RWPE2 (cell line): Measurements from ENCODE around the gene BTG1.

Experiments used
- ATAC-seq: fragments of 200-7000 bp; cut with Tn5 transposase; 3 replicates; pipeline ENCODE4 v1.9.1; 2021; ENCODE audit warnings: low read depth
- DNase-seq: peaks from one replicate; pipeline ENCODE4 v3.0.0-alpha.2; 2020; ENCODE audit warnings: low spot score
- H3K27ac ChIP-seq: fragments of 450-650 bp; 2 replicates; pipeline ENCODE4 v1.5.1; 2017; ENCODE audit warnings: mild to moderate bottlenecking; ENCODE audit not compliant: poor library complexity, severe bottlenecking
- H3K27me3 ChIP-seq: fragments of 250-450 bp; sonication (Bioruptor Pico); 2 replicates; pipeline ENCODE4 v1.5.1; 2021; ENCODE audit warnings: mild to moderate bottlenecking, moderate library complexity; ENCODE audit not compliant: insufficient read depth, poor library complexity, severe bottlenecking
- H3K36me3 ChIP-seq: fragments of 250-450 bp; sonication (Bioruptor Pico); 2 replicates; pipeline ENCODE4 v1.5.1; 2020; ENCODE audit warnings: low read depth, mild to moderate bottlenecking, moderate library complexity
- H3K4me1 ChIP-seq: fragments of 250-450 bp; sonication (Bioruptor Pico); 2 replicates; pipeline ENCODE4 v1.5.1; 2021; ENCODE audit warnings: mild to moderate bottlenecking, moderate library complexity; ENCODE audit not compliant: insufficient read depth, poor library complexity, severe bottlenecking
- H3K4me3 ChIP-seq: fragments of 250-450 bp; sonication (Bioruptor Pico); 2 replicates; pipeline ENCODE4 v1.5.1; 2021; ENCODE audit warnings: mild to moderate bottlenecking, moderate library complexity; ENCODE audit not compliant: severe bottlenecking
- H3K9me3 ChIP-seq: fragments of 250-450 bp; sonication (Bioruptor Pico); 2 replicates; pipeline ENCODE4 v1.5.1; 2021; ENCODE audit warnings: mild to moderate bottlenecking, moderate library complexity; ENCODE audit not compliant: severe bottlenecking
- TF ChIP-seq, protein P1 (sequence below): fragments of 450-650 bp; IDR thresholded peaks from one replicate; pipeline ENCODE4 v1.5.1; 2017; ENCODE audit warnings: mild to moderate bottlenecking, moderate library complexity; ENCODE audit not compliant: poor library complexity, severe bottlenecking

Gene BTG1

DNA sequence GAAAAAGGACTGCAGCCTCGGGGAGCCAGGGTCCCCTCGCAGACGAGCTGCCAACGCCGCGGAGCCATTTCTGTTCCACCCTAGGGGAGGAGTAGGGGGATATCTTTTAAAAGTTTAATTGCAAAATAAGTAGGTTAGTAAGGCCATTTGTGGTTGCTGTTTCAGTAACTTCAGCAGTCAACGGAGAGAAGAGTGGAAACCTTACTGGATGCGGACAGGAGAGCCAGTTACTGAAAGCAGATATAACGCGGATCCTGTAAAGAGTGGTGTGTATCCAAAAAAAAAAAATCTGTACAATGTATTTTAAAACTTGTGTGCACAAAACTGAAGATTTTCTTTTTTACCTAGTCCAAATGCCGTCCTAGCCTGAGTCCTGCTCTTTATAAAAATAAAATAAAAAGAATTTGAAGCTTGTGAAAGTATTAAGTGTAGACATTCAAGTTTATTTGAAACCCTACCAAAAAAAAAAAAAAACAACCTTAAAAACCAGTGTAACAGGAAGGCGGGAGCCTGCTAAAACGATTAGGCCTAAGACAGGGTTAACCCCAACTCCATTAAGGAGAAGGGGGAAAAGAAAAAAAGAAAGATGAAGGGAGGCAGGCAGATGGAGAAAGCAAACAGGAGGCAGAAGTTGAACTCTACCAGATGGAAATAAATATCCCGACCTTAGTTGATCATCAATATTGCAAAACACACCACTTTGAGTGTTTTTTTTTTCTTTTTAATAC, 1.0 kb upstream of the BTG1 start:
- Histone ChIP-seq H3K9me3 (no peaks in the 10 kb centered on the region), H3K27ac (peak overlapping the region; percentile 95), H3K27me3 (no peaks in the 10 kb centered on the region), H3K36me3 (peaks cover 32% of the 10 kb centered on the region), H3K4me1 (peaks cover 6% of the 10 kb centered on the region), H3K4me3 (peak overlapping the region; percentile 53)
- TF ChIP-seq, protein P1, sequence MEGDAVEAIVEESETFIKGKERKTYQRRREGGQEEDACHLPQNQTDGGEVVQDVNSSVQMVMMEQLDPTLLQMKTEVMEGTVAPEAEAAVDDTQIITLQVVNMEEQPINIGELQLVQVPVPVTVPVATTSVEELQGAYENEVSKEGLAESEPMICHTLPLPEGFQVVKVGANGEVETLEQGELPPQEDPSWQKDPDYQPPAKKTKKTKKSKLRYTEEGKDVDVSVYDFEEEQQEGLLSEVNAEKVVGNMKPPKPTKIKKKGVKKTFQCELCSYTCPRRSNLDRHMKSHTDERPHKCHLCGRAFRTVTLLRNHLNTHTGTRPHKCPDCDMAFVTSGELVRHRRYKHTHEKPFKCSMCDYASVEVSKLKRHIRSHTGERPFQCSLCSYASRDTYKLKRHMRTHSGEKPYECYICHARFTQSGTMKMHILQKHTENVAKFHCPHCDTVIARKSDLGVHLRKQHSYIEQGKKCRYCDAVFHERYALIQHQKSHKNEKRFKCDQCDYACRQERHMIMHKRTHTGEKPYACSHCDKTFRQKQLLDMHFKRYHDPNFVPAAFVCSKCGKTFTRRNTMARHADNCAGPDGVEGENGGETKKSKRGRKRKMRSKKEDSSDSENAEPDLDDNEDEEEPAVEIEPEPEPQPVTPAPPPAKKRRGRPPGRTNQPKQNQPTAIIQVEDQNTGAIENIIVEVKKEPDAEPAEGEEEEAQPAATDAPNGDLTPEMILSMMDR: no peak
- ATAC-seq: no peak
- DNase-seq: no peak

DNA sequence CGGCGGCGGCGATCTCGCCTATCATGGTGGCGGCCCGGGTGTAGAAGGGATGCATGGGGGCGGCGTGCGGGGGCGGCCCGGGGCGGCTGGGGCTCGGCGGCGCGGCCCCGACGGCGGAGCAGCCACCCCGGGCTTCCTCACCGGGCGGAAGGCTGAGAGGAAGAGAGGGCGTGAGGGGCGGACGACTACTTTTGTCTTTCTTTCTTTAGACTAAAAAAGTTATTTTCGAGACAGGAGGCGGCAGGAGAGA, 240 bp downstream of the BTG1 start:
- H3K27ac ChIP-seq: peak overlapping the region; percentile 95

DNA sequence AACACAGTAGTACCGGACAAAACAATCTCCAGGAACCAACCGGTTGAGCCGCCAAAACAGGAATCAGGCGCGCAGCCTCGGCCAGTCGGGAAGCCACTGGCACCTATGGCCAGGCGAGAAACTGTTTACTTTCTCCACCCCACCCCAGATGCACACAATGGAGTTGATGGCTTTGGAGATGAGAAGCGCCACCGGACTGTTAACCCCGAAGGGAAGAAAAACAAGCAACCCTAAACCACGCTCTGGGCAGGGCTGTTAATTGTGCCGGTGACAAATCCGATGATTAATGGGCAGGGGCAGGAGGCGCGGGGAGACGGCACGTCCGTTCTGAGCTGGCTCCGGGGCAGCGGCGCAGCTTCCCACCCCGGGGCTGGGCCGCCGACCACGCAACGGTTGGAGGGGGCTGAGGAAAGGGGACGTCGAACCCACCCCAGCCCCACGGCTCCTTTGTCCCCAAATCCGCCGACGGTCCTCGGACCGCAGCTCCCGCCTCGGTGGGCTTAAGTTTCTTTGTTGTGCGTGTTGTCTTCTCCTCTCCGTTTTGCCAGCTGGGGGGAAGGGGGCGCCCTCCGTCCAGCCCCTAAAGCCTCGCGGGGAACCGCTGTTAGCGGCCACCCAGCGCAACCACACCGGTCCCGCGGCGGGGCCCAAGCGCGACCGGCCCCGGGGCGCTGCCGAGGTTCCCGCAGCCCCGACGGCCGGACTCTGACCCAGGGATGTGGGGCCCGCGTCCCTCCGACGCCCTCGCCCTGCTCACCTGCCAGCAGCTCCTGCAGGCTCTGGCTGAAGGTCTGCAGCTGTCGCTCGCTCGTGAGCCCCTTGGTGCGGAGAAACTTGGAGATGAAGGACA, 790 bp downstream of the BTG1 start:
- Histone ChIP-seq H3K27me3 (no peaks in the 10 kb centered on the region), H3K4me3 (peak overlapping the region; percentile 80), H3K27ac (peak overlapping the region; percentile 95), H3K9me3 (no peaks in the 10 kb centered on the region), H3K36me3 (peaks cover 50% of the 10 kb centered on the region), H3K4me1 (peaks cover 18% of the 10 kb centered on the region)
- ATAC-seq (peak; percentile 15), DNase-seq (peak; percentile 59)
- TF ChIP-seq, protein P1: no peak

More for the DNA sequence above, 240 bp downstream of the BTG1 start:
- DNase-seq (no peak), ATAC-seq (no peak)
- H3K27me3 ChIP-seq: no peaks in the 10 kb centered on the region
- peaks cover 12% of the 10 kb centered on the region for H3K4me1 ChIP-seq
- H3K36me3 ChIP-seq: peaks cover 45% of the 10 kb centered on the region
- TF ChIP-seq, protein P1: no peak
- H3K4me3 ChIP-seq: peak overlapping the region; percentile 80
- H3K9me3 ChIP-seq: no peaks in the 10 kb centered on the region

DNA sequence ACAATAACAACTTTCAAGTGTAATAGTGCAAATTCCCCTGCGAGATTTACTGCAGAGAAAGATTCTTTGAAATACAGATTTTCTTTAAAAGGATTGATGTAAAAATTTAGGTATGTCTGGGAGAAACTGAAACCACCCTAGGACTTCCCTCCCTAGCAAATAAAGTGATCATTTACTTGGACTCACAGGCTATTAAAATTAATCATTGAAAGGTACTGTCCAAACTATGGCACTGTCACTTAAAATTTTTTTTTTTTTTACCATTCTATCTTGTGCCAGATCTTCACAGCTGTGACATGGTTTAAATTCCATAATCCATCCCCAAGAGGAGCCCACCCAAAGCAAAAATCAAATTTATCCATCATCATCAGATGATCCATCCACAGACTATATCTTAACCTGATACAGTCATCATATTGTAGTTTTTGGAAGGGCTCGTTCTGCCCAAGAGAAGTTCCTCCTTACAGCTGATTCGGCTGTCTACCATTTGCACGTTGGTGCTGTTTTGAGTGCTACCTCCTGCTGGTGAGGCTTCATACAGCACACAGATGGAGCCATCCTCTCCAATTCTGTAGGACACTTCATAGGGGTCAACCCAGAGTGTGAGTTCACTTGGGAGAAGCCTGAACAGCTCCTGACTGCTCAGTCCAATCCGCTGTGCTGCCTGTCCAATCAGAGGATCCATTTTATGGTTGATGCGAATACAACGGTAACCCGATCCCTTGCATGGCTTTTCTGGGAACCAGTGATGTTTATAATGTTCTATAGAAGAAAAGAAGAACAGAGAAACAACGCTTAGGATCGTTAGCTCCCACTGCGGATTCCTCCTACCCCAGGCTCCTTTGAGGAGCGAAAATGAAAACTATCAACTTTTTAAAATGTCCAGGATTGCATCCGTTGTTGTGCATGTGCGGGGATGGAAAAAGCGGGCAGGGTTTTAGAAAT, 1.7 kb downstream of the BTG1 start:
- peaks cover 27% of the 10 kb centered on the region for H3K4me1 ChIP-seq
- no peaks in the 10 kb centered on the region for H3K27me3 ChIP-seq
- TF ChIP-seq, protein P1: peak; percentile 68
- H3K4me3 ChIP-seq: peak overlapping the region; percentile 80
- peaks cover 54% of the 10 kb centered on the region for H3K36me3 ChIP-seq
- DNase-seq (peak; percentile 75), ATAC-seq (peak; percentile 65)
- peak overlapping the region; percentile 95 for H3K27ac ChIP-seq
- no peaks in the 10 kb centered on the region for H3K9me3 ChIP-seq
